GM18505 (cell line): Measurements from ENCODE around the gene TACR2.

Experiments
- ATAC-seq: cut with Tn5 transposase; IDR thresholded peaks from one replicate; pipeline ENCODE4 v1.9.1; 2021; ENCODE audit not compliant: unreplicated experiment
- POLR2A ChIP-seq: IDR thresholded peaks from 4 replicates; pipeline ENCODE4 v1.6.1; 2011; ENCODE audit warnings: borderline replicate concordance; ENCODE audit not compliant: insufficient read depth, insufficient read length; ENCODE audit errors: extremely low read depth

TACR2 gene

DNA sequence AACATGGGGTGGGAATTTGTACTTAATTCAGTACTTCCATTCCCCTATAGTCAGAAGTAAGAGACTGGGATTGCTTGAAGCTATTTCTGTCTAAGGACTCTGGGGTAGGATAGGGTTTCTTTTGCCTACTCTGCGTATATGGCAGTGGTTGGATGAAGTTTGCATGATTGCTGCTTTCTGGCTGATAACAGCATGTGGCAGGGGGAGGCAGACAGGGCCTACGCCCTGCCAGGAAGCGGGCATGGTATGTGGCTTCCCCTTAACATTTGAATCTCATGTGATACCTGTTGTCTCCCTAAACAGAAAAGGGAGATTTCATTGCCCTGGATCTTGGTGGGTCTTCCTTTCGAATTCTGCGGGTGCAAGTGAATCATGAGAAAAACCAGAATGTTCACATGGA is 57.1 kb downstream of the TACR2 start:
- ATAC-seq, result no peak
- no peak for TF ChIP-seq POLR2A

DNA sequence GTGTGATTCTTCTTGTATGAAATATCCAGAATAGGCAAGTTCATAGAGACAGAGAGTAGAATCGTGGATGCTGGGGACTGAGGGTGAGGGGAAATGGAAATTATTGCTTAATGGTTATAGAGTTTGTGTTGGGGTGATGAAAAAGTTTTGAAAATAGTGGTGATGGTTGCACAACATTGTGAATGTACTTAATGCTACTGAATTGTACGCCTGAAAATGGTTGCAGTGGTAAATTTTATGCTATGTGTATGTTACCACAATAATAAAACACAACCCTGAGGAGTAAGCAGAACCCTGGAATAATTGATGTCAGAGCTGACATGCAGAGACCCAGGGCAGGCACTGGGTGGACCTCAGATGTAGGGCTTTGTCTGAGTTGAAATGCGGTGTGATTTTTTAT is 57.6 kb downstream of the TACR2 start:
- no peak for TF ChIP-seq POLR2A
- no peak for ATAC-seq

DNA sequence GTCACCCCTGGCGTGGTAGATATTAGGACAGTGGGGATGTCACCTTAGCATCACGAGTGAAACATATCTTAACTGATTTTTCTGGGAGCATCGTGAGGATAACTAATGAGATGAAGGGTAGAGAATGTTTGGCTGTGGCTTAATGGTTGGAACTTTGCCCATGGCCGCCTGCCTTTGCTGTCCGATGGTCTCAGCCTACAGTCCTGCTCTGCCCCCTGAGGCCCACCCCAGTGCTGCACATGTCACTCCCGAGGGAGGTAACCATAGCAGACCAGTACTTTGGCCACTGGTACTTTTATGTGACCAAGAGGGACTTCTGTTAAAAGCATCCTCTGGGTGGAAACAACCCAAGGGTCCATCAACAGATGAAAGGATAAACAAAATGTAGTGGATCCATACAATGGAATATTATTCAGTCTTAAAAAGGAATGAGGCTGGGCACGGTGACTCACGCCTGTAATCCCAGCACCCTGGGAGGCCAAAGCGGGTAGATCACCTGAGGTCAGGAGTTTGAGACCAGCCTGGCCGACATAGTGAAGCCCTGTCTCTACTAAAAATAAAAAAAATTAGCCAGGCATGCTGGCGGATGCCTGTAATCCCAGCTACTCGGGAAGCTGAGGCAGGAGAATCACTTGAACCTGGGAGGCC is 58.4 kb downstream of the TACR2 start:
- TF ChIP-seq POLR2A, result no peak

DNA sequence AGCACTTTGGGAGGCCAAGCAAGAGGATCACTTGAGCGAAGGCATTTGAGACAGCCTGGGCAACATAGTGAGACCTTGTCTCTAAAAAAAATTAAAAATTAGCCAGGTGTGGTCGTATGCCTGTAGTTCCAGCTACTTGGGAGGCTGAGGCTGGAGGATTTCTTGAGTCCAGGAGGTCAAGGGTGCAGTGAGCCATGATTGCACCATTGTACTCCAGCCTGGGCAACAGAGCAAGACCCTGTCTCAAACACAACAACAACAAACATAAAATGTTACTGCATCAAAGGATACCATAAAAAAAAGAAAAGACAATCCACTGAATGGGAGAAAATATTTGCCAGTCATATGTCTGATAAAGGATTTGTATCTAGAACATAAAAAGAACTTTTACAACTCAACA is 60.5 kb downstream of the TACR2 start:
- no peak for ATAC-seq
- TF ChIP-seq POLR2A, result no peak

More for the DNA sequence above, 58.4 kb downstream of the TACR2 start:
- ATAC-seq, result no peak

DNA sequence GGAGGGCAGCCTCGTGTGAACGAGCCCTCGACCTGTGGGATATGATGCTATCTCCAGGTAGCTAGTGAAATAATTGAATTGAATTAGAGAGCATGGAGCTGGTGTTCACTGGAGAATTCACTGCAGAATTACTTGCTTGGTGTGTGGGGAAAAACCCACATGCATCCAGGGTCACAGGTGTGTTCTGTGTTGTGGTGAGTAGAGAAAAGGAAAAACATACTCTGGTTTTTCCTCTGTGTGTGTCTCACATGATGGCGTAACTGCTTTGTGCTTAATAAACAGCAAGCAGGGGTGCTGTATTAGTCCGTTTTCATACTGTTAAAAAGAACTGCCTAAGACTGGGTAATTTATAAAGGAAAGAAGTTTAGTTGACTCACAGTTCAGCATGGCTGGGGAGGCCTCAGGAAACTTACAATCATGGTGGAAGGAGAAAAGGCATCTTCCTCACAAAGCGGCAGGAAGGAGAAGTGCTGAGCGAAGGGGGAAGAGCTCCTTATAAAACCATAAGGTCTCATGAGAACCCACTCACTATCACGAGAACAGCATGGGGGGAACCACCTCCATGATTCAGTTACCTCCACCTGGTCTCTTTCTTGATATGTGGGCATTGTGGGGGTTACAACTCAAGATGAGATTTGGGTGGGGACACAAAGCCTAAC is 62.6 kb downstream of the TACR2 start:
- no peak for ATAC-seq
- no peak for TF ChIP-seq POLR2A
